Astrocyte (in vitro differentiated cells and primary cell): ENCODE results near the gene PPP1R2. TPM values are rescaled to one million over a fixed set of nuclear protein-coding genes. Genes with fewer than 3 reads are reported as not detected.

ENCODE experiments used
- DNase-seq: peaks from one replicate; pipeline ENCODE4 v3.0.0-alpha.2; 2010; ENCODE audit warnings: low read depth
- FAIRE-seq: peaks from 2 replicates; lab custom pipeline; 2011; peaks lifted over from hg19 to GRCh38; lab: Jason Lieb, UNC
- H2AFZ ChIP-seq: 2 replicates; pipeline ENCODE4 v1.6.0; 2012; ENCODE audit warnings: low read depth, low read length, inconsistent platforms
- H3K27ac ChIP-seq: 2 replicates; pipeline ENCODE4 v1.5.1; 2011; ENCODE audit warnings: low read depth, low read length, inconsistent platforms
- H3K27me3 ChIP-seq: 2 replicates; pipeline ENCODE4 v1.6.0; 2011; ENCODE audit warnings: low read length, inconsistent platforms; ENCODE audit not compliant: insufficient read depth
- H3K36me3 ChIP-seq: 2 replicates; pipeline ENCODE4 v1.5.1; 2011; ENCODE audit warnings: low read length, inconsistent platforms; ENCODE audit not compliant: insufficient read depth
- H3K4me1 ChIP-seq: 2 replicates; pipeline ENCODE4 v1.5.1; 2011; ENCODE audit warnings: low read length, inconsistent platforms; ENCODE audit not compliant: insufficient read depth
- H3K4me2 ChIP-seq: 2 replicates; pipeline ENCODE4 v1.6.0; 2012; ENCODE audit warnings: low read length, inconsistent platforms
- H3K4me3 ChIP-seq: 2 replicates; pipeline ENCODE4 v1.5.1; 2011; ENCODE audit warnings: low read depth, mild to moderate bottlenecking, low read length, inconsistent platforms; ENCODE audit not compliant: insufficient read depth
- H3K79me2 ChIP-seq: 2 replicates; pipeline ENCODE4 v1.6.0; 2012; ENCODE audit warnings: mild to moderate bottlenecking, low read length, inconsistent platforms; ENCODE audit not compliant: insufficient read depth
- H3K9ac ChIP-seq: 2 replicates; pipeline ENCODE4 v1.6.0; 2012; ENCODE audit warnings: mild to moderate bottlenecking, low read length, inconsistent platforms
- H3K9me3 ChIP-seq: 2 replicates; pipeline ENCODE4 v1.5.1; 2012; ENCODE audit warnings: low read depth, mild to moderate bottlenecking, low read length, inconsistent platforms; ENCODE audit not compliant: insufficient read depth
- H4K20me1 ChIP-seq: 2 replicates; pipeline ENCODE4 v1.6.0; 2012; ENCODE audit warnings: low read length, inconsistent platforms; ENCODE audit not compliant: insufficient read depth
- H3K27ac Mint-ChIP-seq: one replicate; pipeline ENCODE4 v1.8.0; 2021; ENCODE audit warnings: mild to moderate bottlenecking, mixed read lengths; ENCODE audit not compliant: unreplicated experiment
- H3K27me3 Mint-ChIP-seq: one replicate; pipeline ENCODE4 v1.8.0; 2021; ENCODE audit warnings: low read depth, mixed read lengths; ENCODE audit not compliant: unreplicated experiment
- H3K36me3 Mint-ChIP-seq: one replicate; pipeline ENCODE4 v1.8.0; 2021; ENCODE audit warnings: low read depth, mixed read lengths; ENCODE audit not compliant: unreplicated experiment
- H3K4me1 Mint-ChIP-seq: one replicate; pipeline ENCODE4 v1.8.0; 2021; ENCODE audit warnings: low read depth, mixed read lengths; ENCODE audit not compliant: unreplicated experiment
- H3K4me3 Mint-ChIP-seq: one replicate; pipeline ENCODE4 v1.8.0; 2021; ENCODE audit warnings: mild to moderate bottlenecking, moderate library complexity, mixed read lengths; ENCODE audit not compliant: unreplicated experiment
- H3K9me3 Mint-ChIP-seq: one replicate; pipeline ENCODE4 v1.8.0; 2021; ENCODE audit warnings: mild to moderate bottlenecking, mixed read lengths; ENCODE audit not compliant: unreplicated experiment
- EZH2 ChIP-seq: IDR thresholded peaks from 2 replicates; pipeline ENCODE4 v1.6.1; 2012; ENCODE audit warnings: mild to moderate bottlenecking, low read length, inconsistent platforms; ENCODE audit not compliant: insufficient read depth
- total RNA-seq: library from RNA; stranded (reverse); gene quantifications from 2 replicates; pipeline ENCODE4 v1.2.1, GENCODE V29; 2021
- TF ChIP-seq, protein P1 (sequence below): IDR thresholded peaks from 2 replicates; pipeline ENCODE4 v1.5.1; 2011; ENCODE audit warnings: low read depth, mild to moderate bottlenecking, inconsistent platforms, low read length, moderate library complexity; ENCODE audit not compliant: insufficient read depth

PPP1R2 gene
- total RNA-seq, 1 donor from 2014 or later, result 34.5 TPM

DNA sequence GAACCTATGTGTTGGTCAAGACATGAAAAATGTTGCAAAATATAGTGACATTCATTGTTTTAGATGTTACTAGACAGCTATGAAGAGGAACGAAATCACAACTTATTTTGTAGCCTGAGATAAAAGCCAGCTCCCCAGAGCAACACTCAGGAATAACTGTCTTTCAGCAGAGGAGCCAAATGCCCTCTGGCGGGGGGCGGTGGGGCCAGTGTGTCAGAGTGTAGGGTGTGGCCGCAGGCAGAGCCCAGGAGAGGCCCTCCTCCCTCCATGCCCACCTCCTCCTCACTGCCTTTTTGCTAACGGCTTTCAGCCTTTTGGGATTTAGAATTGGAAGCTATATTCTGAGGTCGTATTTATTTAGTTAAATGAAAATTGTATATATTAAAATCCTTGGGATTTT lies 23.7 kb upstream of the PPP1R2 start:
- no peak overlapping the region for H3K27ac Mint-ChIP-seq
- H3K4me2 ChIP-seq, result no peak overlapping the region
- no peaks in the 10 kb centered on the region for H3K9me3 ChIP-seq
- H3K79me2 ChIP-seq, result no peaks in the 10 kb centered on the region
- H3K27me3 ChIP-seq, result peaks cover 6% of the 10 kb centered on the region
- H3K9ac ChIP-seq, result no peak overlapping the region
- H3K4me3 Mint-ChIP-seq, result no peak overlapping the region
- H3K27me3 Mint-ChIP-seq, result peaks cover 11% of the 10 kb centered on the region
- no peaks in the 10 kb centered on the region for H3K36me3 ChIP-seq
- no peaks in the 10 kb centered on the region for H3K36me3 Mint-ChIP-seq
- no peak overlapping the region for H3K4me3 ChIP-seq
- H4K20me1 ChIP-seq, result no peaks in the 10 kb centered on the region
- H3K9me3 Mint-ChIP-seq, result no peaks in the 10 kb centered on the region
- DNase-seq (no peak), FAIRE-seq (no peak)
- no peak overlapping the region for H2AFZ ChIP-seq
- H3K4me1 ChIP-seq, result no peaks in the 10 kb centered on the region
- H3K27ac ChIP-seq, result no peak overlapping the region
- TF ChIP-seq, protein P1, sequence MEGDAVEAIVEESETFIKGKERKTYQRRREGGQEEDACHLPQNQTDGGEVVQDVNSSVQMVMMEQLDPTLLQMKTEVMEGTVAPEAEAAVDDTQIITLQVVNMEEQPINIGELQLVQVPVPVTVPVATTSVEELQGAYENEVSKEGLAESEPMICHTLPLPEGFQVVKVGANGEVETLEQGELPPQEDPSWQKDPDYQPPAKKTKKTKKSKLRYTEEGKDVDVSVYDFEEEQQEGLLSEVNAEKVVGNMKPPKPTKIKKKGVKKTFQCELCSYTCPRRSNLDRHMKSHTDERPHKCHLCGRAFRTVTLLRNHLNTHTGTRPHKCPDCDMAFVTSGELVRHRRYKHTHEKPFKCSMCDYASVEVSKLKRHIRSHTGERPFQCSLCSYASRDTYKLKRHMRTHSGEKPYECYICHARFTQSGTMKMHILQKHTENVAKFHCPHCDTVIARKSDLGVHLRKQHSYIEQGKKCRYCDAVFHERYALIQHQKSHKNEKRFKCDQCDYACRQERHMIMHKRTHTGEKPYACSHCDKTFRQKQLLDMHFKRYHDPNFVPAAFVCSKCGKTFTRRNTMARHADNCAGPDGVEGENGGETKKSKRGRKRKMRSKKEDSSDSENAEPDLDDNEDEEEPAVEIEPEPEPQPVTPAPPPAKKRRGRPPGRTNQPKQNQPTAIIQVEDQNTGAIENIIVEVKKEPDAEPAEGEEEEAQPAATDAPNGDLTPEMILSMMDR, result no peak
- TF ChIP-seq EZH2, result no peak
- no peaks in the 10 kb centered on the region for H3K4me1 Mint-ChIP-seq

DNA sequence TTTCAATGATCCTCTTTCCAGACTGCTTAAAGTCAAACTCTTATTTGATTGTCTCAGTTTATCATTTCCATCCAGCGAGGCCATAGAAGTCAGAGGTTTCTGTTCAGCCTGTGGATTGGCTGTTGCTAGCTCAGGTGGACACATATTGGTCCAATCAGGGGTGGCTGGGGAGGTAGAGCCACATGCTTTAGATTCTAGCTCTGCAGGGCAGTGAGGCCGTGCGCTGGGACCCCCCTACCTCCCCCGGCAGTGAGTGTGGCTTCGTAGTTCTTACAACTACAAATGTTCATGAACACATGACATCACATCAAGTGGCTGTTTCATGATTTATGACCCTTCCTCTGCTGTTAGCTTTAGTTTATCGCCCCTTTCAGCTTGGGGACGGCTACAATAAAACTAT lies 22.6 kb upstream of the PPP1R2 start:
- no peak overlapping the region for H3K4me2 ChIP-seq
- H3K36me3 Mint-ChIP-seq, result no peaks in the 10 kb centered on the region

DNA sequence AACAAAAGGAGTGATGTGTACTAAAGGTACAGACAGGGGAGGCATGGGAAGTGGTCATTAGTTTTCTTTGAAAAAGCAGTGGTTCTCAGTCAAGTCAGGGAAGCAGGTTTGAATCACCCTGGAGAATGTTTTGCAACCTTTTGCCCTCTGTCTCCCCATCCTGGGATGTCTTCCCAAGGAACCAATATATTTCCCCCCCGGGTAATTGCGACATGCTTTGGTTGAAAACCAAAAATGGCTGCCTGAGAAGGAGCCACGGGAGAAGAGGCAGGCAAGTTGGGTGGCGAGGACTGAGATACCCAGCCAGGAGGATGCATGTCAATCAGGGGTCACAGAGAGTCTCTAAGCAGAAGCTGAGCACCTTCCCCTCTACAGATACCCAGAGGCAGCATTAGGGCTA lies 20.2 kb upstream of the PPP1R2 start:
- Histone ChIP-seq H3K27ac (no peak overlapping the region), H3K27me3 (peaks cover 5% of the 10 kb centered on the region), H3K36me3 (no peaks in the 10 kb centered on the region), H4K20me1 (no peaks in the 10 kb centered on the region), H3K9ac (no peak overlapping the region), H3K4me3 (no peak overlapping the region), H3K4me2 (no peak overlapping the region), H3K4me1 (no peaks in the 10 kb centered on the region), H3K9me3 (no peaks in the 10 kb centered on the region), H3K79me2 (no peaks in the 10 kb centered on the region), H2AFZ (no peak overlapping the region)
- no peak for FAIRE-seq
- H3K27ac Mint-ChIP-seq, result no peak overlapping the region
- no peaks in the 10 kb centered on the region for H3K4me1 Mint-ChIP-seq
- H3K36me3 Mint-ChIP-seq, result no peaks in the 10 kb centered on the region
- DNase-seq, result no peak
- H3K27me3 Mint-ChIP-seq, result peaks cover 6% of the 10 kb centered on the region
- no peak for TF ChIP-seq EZH2
- H3K4me3 Mint-ChIP-seq, result no peak overlapping the region
- no peaks in the 10 kb centered on the region for H3K9me3 Mint-ChIP-seq

More for the DNA sequence above, 22.6 kb upstream of the PPP1R2 start:
- no peaks in the 10 kb centered on the region for H4K20me1 ChIP-seq
- peaks cover 8% of the 10 kb centered on the region for H3K27me3 Mint-ChIP-seq
- H3K4me1 ChIP-seq, result no peaks in the 10 kb centered on the region
- no peak overlapping the region for H3K4me3 Mint-ChIP-seq
- H3K79me2 ChIP-seq, result no peaks in the 10 kb centered on the region
- no peak overlapping the region for H3K27ac ChIP-seq
- no peak overlapping the region for H3K27ac Mint-ChIP-seq
- TF ChIP-seq, protein P1, result no peak
- no peak for TF ChIP-seq EZH2
- no peaks in the 10 kb centered on the region for H3K4me1 Mint-ChIP-seq
- H3K36me3 ChIP-seq, result no peaks in the 10 kb centered on the region
- H3K27me3 ChIP-seq, result peaks cover 6% of the 10 kb centered on the region
- H2AFZ ChIP-seq, result no peak overlapping the region
- no peaks in the 10 kb centered on the region for H3K9me3 Mint-ChIP-seq
- no peak overlapping the region for H3K4me3 ChIP-seq
- H3K9ac ChIP-seq, result no peak overlapping the region
- FAIRE-seq, result no peak
- no peaks in the 10 kb centered on the region for H3K9me3 ChIP-seq
- no peak for DNase-seq
